ENCODE results near the gene NASP.
A peak's percentile ranks its signal among the peaks of the same experiment; 100 is the strongest.
"Not testable (repeated sequence)": the region's sequence is repeated elsewhere in the genome, so short reads cannot be mapped to it uniquely, and the experiment has no call there.

Gene NASP

GRCh38 chr1:45573231-45573804 is 10.5 kb upstream of the NASP start:
- DNase-seq = no peak

GRCh38 chr1:45574105-45574626 is 9.7 kb upstream of the NASP start:
- DNase-seq = no peak

GRCh38 chr1:45583264-45583665 is 576 bp upstream of the NASP start:
- DNase-seq = peak; percentile 97

- DNase-seq = peak; percentile 87
Measured at GRCh38 chr1:45584351-45585109, 689 bp downstream of the NASP start.

GRCh38 chr1:45585110-45585426 is 1.2 kb downstream of the NASP start:
- no peak for DNase-seq

- DNase-seq = no peak
Measured at GRCh38 chr1:45585496-45586075, 1.7 kb downstream of the NASP start.

GRCh38 chr1:45586769-45587168 is 2.9 kb downstream of the NASP start:
- DNase-seq = no peak

- no peak for DNase-seq
Measured at GRCh38 chr1:45589861-45590260, 6.0 kb downstream of the NASP start.

- DNase-seq = no peak
Measured at GRCh38 chr1:45594412-45594811, 10.6 kb downstream of the NASP start.

- not testable (repeated sequence) for DNase-seq
Measured at GRCh38 chr1:45596765-45597164, 12.9 kb downstream of the NASP start.

GRCh38 chr1:45604239-45604638 is 20.4 kb downstream of the NASP start:
- DNase-seq = no peak

- no peak for DNase-seq
Measured at GRCh38 chr1:45607404-45608074, 23.7 kb downstream of the NASP start.

- DNase-seq = no peak
Measured at GRCh38 chr1:45608175-45609156, 24.6 kb downstream of the NASP start.

- DNase-seq = no peak
Measured at GRCh38 chr1:45610589-45611226, 26.9 kb downstream of the NASP start.

- DNase-seq = no peak
Measured at GRCh38 chr1:45612941-45613579, 29.2 kb downstream of the NASP start.

- no peak for DNase-seq
Measured at GRCh38 chr1:45615885-45616284, 32.0 kb downstream of the NASP start.

- DNase-seq = no peak
Measured at GRCh38 chr1:45617618-45618017, 33.8 kb downstream of the NASP start.

- DNase-seq = no peak
Measured at GRCh38 chr1:45619149-45619921, 35.5 kb downstream of the NASP start.

- no peak for DNase-seq
Measured at GRCh38 chr1:45620588-45621500, 37.0 kb downstream of the NASP start.

- no peak for DNase-seq
Measured at GRCh38 chr1:45621501-45621836, 37.6 kb downstream of the NASP start.

Data from NCI-H2227 treated with DMSO at 0.1 percent for 48 hours (cell line).